ENCODE data around the gene RPP25L.

GRCh38 chr9:34560599-34561214 is 51.2 kb downstream of the RPP25L start:
- TF ChIP-seq GTF2F1 (IDR thresholded peaks at IDR 0.05; ENCODE audit: low read depth, low read length) (no peak), ZSCAN29 (IDR thresholded peaks at IDR 0.05) (no peak), TCF15 (CRISPR knock-in tag; IDR thresholded peaks at IDR 0.05) (no peak), CTCF (IDR thresholded peaks at IDR 0.05 in 2 of 3, conservative IDR thresholded peaks at IDR 0.05 in 1 of 3; ENCODE audit: insufficient read depth in 2 of 3, low read depth in 1 of 3, low read length in 3 of 3) (no peak), EP400 (IDR thresholded peaks at IDR 0.05) (no peak), TAF1 (IDR thresholded peaks at IDR 0.05; ENCODE audit: control insufficient read depth, extremely low read depth, insufficient read depth, low read length, severe bottlenecking) (no peak), RCOR1 (IDR thresholded peaks at IDR 0.05; ENCODE audit: borderline replicate concordance in 1 of 2, low read depth in 2 of 2, low read length in 2 of 2) (no peak), FOXM1 (IDR thresholded peaks at IDR 0.05; ENCODE audit: low read depth) (no peak), FOXM1 (CRISPR knock-in tag; IDR thresholded peaks at IDR 0.05; ENCODE audit: low read depth) (no peak), ZNF274 (IDR thresholded peaks at IDR 0.05; ENCODE audit: borderline replicate concordance, low read depth, low read length) (no peak), MAFK (IDR thresholded peaks at IDR 0.05; ENCODE audit: low read length) (no peak), E2F5 (CRISPR knock-in tag; IDR thresholded peaks at IDR 0.05) (no peak), ZNF121 (CRISPR knock-in tag; conservative IDR thresholded peaks at IDR 0.05) (no peak)

All from K562 (cell line).